Measurements from ENCODE around the gene RGSL1.

DNA sequence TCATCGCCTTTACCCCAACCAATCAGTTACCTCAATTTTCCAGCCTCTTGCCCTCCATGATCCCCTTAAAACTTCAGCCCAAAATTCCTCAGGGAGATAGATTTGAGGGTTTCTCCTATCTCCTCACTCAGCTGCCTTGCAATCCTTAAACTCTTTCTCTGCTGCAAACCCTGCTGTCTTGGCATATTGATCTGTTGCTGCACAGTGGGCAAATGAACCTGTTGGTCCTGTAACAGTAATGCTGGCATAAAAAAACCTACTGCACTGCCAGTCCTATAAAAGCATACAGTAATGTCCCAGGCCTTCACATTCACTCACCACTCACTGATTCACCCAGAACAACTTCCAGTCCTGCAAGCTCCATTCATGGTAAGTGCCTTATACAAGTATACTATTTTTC lies 44.4 kb upstream of the RGSL1 start:
- TF ChIP-seq CTCF (IDR thresholded peaks at IDR 0.05) = no peak
- no peak for TF ChIP-seq POLR2A (IDR thresholded peaks at IDR 0.05)
